H1 (cell line): ENCODE data around the gene LIN28A. TPM values are rescaled to one million over a fixed set of nuclear protein-coding genes. Genes with fewer than 3 reads are reported as not detected.
A peak's percentile ranks its signal among the peaks of the same experiment; 100 is the strongest.
"Not testable (repeated sequence)": the region's sequence is repeated elsewhere in the genome, so short reads cannot be mapped to it uniquely, and the experiment has no call there.

Source experiments
- CTCF ChIA-PET: fragments of 300-600 bp; sonication (Branson Sonifier 250); formaldehyde crosslinking; loops from one replicate; lab custom pipeline; 2021; ENCODE audit not compliant: partially characterized antibody; lab: Charles Lee
- POLR2A ChIA-PET: fragments of 300-600 bp; sonication (Branson Sonifier 250); formaldehyde crosslinking; loops from one replicate; lab custom pipeline; 2021; ENCODE audit warnings: inconsistent platforms; ENCODE audit not compliant: partially characterized antibody; lab: Charles Lee
- DNase-seq, 2 experiments: peaks; one replicate each; pipeline versions ENCODE4 v3.0.0 to v3.0.0-alpha.2; 2010 to 2022; ENCODE audit warnings: low spot score in 2 of 2, low read depth in 1 of 2, mixed read lengths in 1 of 2
- FAIRE-seq: peaks from 2 replicates; lab custom pipeline; 2011; peaks lifted over from hg19 to GRCh38; lab: Jason Lieb, UNC
- H2AFZ ChIP-seq: 2 replicates; pipeline ENCODE4 v1.8.1; 2012; ENCODE audit warnings: low read length, inconsistent platforms
- H2AK5ac ChIP-seq: 2 replicates; pipeline ENCODE4 v1.6.1; 2013; ENCODE audit warnings: low read depth, low read length
- H2BK120ac ChIP-seq: replicated peaks from 2 replicates; pipeline ENCODE3; 2013; ENCODE audit warnings: low read depth, low read length, inconsistent platforms
- H2BK12ac ChIP-seq: 2 replicates; pipeline ENCODE4 v1.6.1; 2013; ENCODE audit warnings: low read depth, low read length
- H2BK15ac ChIP-seq: 2 replicates; pipeline ENCODE4 v1.6.1; 2013; ENCODE audit warnings: low read length
- H2BK20ac ChIP-seq: 2 replicates; pipeline ENCODE4 v1.6.1; 2013; ENCODE audit warnings: low read length
- H2BK5ac ChIP-seq: 2 replicates; pipeline ENCODE4 v1.6.1; 2013; ENCODE audit warnings: low read depth, low read length
- H3K14ac ChIP-seq: 2 replicates; pipeline ENCODE4 v1.6.1; 2013; ENCODE audit warnings: inconsistent platforms; ENCODE audit not compliant: insufficient read length
- H3K18ac ChIP-seq: 2 replicates; pipeline ENCODE4 v1.6.1; 2013; ENCODE audit warnings: low read length; ENCODE audit errors: extremely low read depth
- H3K23ac ChIP-seq: 2 replicates; pipeline ENCODE4 v1.6.1; 2013; ENCODE audit warnings: inconsistent platforms; ENCODE audit not compliant: insufficient read length
- H3K23me2 ChIP-seq: 2 replicates; pipeline ENCODE4 v1.6.1; 2013; ENCODE audit warnings: low read depth, low read length
- H3K27ac ChIP-seq: 2 replicates; pipeline ENCODE4 v1.6.1; 2011; ENCODE audit warnings: low read depth, low read length, inconsistent platforms
- H3K27me3 ChIP-seq, 4 experiments: replicated peaks in 1 of 4; 1 replicate in 1 of 4; 2 replicates in 3 of 4; pipeline versions ENCODE4 v1.6.1 to v1.8.1; 2011 to 2013; ENCODE audit warnings: low read length in 3 of 4, mild to moderate bottlenecking in 3 of 4, inconsistent platforms in 2 of 4, mixed read lengths in 2 of 4, moderate library complexity in 1 of 4; ENCODE audit not compliant: control insufficient read depth in 3 of 4, insufficient read depth in 3 of 4; ENCODE audit errors: extremely low read depth in 1 of 4
- H3K36me3 ChIP-seq, 4 experiments: 2 replicates each; pipeline versions ENCODE4 v1.6.1 to v1.8.1; 2011 to 2013; ENCODE audit warnings: mild to moderate bottlenecking in 4 of 4, low read length in 3 of 4, moderate library complexity in 2 of 4, control low read depth in 1 of 4, inconsistent platforms in 1 of 4; ENCODE audit not compliant: insufficient read depth in 4 of 4, control insufficient read depth in 2 of 4
- H3K4ac ChIP-seq: replicated peaks from 2 replicates; pipeline ENCODE3; 2013; ENCODE audit warnings: low read length, low read depth, mixed read lengths, inconsistent platforms; ENCODE audit not compliant: insufficient read length
- H3K4me1 ChIP-seq, 4 experiments: replicated peaks in 1 of 4; 1 replicate in 1 of 4; 2 replicates in 3 of 4; pipeline versions ENCODE4 v1.6.1 to v1.8.1; 2011 to 2013; ENCODE audit warnings: low read length in 3 of 4, inconsistent platforms in 2 of 4, mixed read lengths in 1 of 4; ENCODE audit not compliant: insufficient read depth in 4 of 4, control insufficient read depth in 3 of 4
- H3K4me2 ChIP-seq, 2 experiments: 2 replicates each; pipeline versions ENCODE4 v1.6.1 to v1.8.1; 2011 to 2013; ENCODE audit warnings: low read depth in 2 of 2, low read length in 2 of 2, control low read depth in 1 of 2, inconsistent platforms in 1 of 2, mild to moderate bottlenecking in 1 of 2; ENCODE audit not compliant: insufficient read depth in 1 of 2
- H3K4me3 ChIP-seq, 4 experiments: fragments of 200-600, 300-600 bp in 1 of 4; sonication (generic), shearing (Covaris generic), sonication (Bioruptor Twin) in 1 of 4; 2 replicates each; pipeline versions ENCODE4 v1.5.1 to v1.8.1; 2011 to 2016; ENCODE audit warnings: low read length in 4 of 4, low read depth in 3 of 4, control low read depth in 2 of 4, inconsistent platforms in 2 of 4, mild to moderate bottlenecking in 2 of 4, mixed read lengths in 1 of 4, moderate library complexity in 1 of 4; ENCODE audit not compliant: insufficient read depth in 2 of 4; ENCODE audit errors: extremely low read depth in 1 of 4
- H3K56ac ChIP-seq: replicated peaks from 2 replicates; pipeline ENCODE3; 2013; ENCODE audit warnings: low read depth, mild to moderate bottlenecking, mixed read lengths, low read length, inconsistent platforms; ENCODE audit not compliant: insufficient read length
- H3K79me1 ChIP-seq: 2 replicates; pipeline ENCODE4 v1.6.1; 2013; ENCODE audit warnings: low read depth, low read length, control low read depth
- H3K79me2 ChIP-seq, 2 experiments: 2 replicates each; pipeline versions ENCODE4 v1.6.1 to v1.8.1; 2012 to 2013; ENCODE audit warnings: low read length in 2 of 2, mild to moderate bottlenecking in 2 of 2, inconsistent platforms in 1 of 2; ENCODE audit not compliant: insufficient read depth in 2 of 2, control insufficient read depth in 1 of 2
- H3K9ac ChIP-seq, 4 experiments: replicated peaks in 1 of 4; 1 replicate in 1 of 4; 2 replicates in 3 of 4; pipeline versions ENCODE4 v1.6.1 to v1.8.1; 2011 to 2013; ENCODE audit warnings: low read depth in 3 of 4, low read length in 3 of 4, control low read depth in 2 of 4, mild to moderate bottlenecking in 2 of 4, moderate library complexity in 2 of 4, inconsistent platforms in 1 of 4; ENCODE audit errors: extremely low read depth in 1 of 4
- H3K9me3 ChIP-seq, 2 experiments: 2 replicates each; pipeline versions ENCODE4 v1.6.1 to v1.8.1; 2012 to 2013; ENCODE audit warnings: mild to moderate bottlenecking in 2 of 2, moderate library complexity in 2 of 2, control low read depth in 1 of 2, inconsistent platforms in 1 of 2, low read depth in 1 of 2, low read length in 1 of 2, mixed read lengths in 1 of 2; ENCODE audit not compliant: insufficient read depth in 2 of 2
- H4K20me1 ChIP-seq, 2 experiments: replicated peaks in 1 of 2; 2 replicates each; pipeline versions ENCODE3 to v1.8.1; 2011 to 2013; ENCODE audit warnings: inconsistent platforms in 2 of 2, low read length in 2 of 2, mild to moderate bottlenecking in 1 of 2; ENCODE audit not compliant: insufficient read depth in 2 of 2, control insufficient read depth in 1 of 2
- H4K5ac ChIP-seq: 2 replicates; pipeline ENCODE4 v1.6.1; 2013; ENCODE audit warnings: low read length, low read depth, mixed read lengths, inconsistent platforms; ENCODE audit not compliant: insufficient read length
- H4K8ac ChIP-seq: 2 replicates; pipeline ENCODE4 v1.8.0; 2013; ENCODE audit warnings: mild to moderate bottlenecking, moderate library complexity, low read length, inconsistent platforms; ENCODE audit not compliant: insufficient read depth; ENCODE audit errors: extremely low read depth
- H4K91ac ChIP-seq: replicated peaks from 2 replicates; pipeline ENCODE3; 2013; ENCODE audit warnings: low read length, mixed read lengths, inconsistent platforms; ENCODE audit not compliant: insufficient read length
- CREB1 ChIP-seq: IDR thresholded peaks from 2 replicates; pipeline ENCODE4 v1.6.1; 2012; ENCODE audit warnings: inconsistent platforms
- WGBS, 2 experiments: shearing (Covaris generic) in 1 of 2; methylation state at CpG; one replicate each; pipeline versions ENCODE4 v1.1.6 to v1.1.7; 2013 to 2015; ENCODE audit warnings: low lambda C conversion rate in 2 of 2, mixed read lengths in 2 of 2, inconsistent platforms in 1 of 2, low coverage in 1 of 2, missing lambda C conversion rate in 1 of 2; ENCODE audit not compliant: insufficient replicate concordance in 2 of 2, insufficient coverage in 1 of 2, insufficient read length in 1 of 2; ENCODE audit errors: extremely low coverage in 1 of 2, missing lambda C conversion rate in 1 of 2; 5-methylcytosine and 5-hydroxymethylcytosine counted together
- polyA plus RNA-seq, 7 experiments: library from polyadenylated mRNA; depleted of rRNA in 3 of 7; stranded (reverse) in 5 of 7; unstranded in 2 of 7; fragments of >200 nt in 5 of 7; fragments of 200-250 nt in 2 of 7; gene quantifications; 1 replicate in 5 of 7; 2 replicates in 1 of 7; 4 replicates in 1 of 7; pipeline versions ENCODE4 v1.2.1 to v1.2.3, GENCODE V29; 2011 to 2013; ENCODE audit warnings: missing spikeins in 2 of 7, mixed read lengths in 2 of 7
- total RNA-seq: library from RNA; stranded (reverse); fragmentation: NEBNext Ultra II Directional; extraction: Animal tissue kit (Norgen Biotek cat#: 25700); gene quantifications from 2 replicates; pipeline ENCODE4 v1.2.1, GENCODE V29; 2021

Gene LIN28A
- total and polyA plus RNA-seq, 2 of the 8 experiments (the other 6 are each of a cell fraction or from before 2014, with no cell fraction given): 403 to 1,486 TPM

GRCh38 chr1:26374361-26374760 lies 36.3 kb upstream of the LIN28A start:
- H2BK5ac ChIP-seq, H3K79me1 ChIP-seq, H3K27ac ChIP-seq, H3K4me3 ChIP-seq, H4K5ac ChIP-seq, H3K4me1 ChIP-seq, H3K14ac ChIP-seq, H3K9me3 ChIP-seq, H3K27me3 ChIP-seq, H3K18ac ChIP-seq, H3K23me2 ChIP-seq, H2BK120ac ChIP-seq, H3K56ac ChIP-seq, H3K23ac ChIP-seq, H4K20me1 ChIP-seq, H4K91ac ChIP-seq, H3K4ac ChIP-seq, H3K36me3 ChIP-seq, H3K9ac ChIP-seq, DNase-seq, H4K8ac ChIP-seq, H3K79me2 ChIP-seq, H2AFZ ChIP-seq, H2AK5ac ChIP-seq: not testable (repeated sequence)
- peak; percentile 85 for TF ChIP-seq CREB1
- peak; percentile 58 for FAIRE-seq
- Histone ChIP-seq H2BK12ac (peak overlapping the region; percentile 88; the same call in 1 of the 2 replicates), H3K4me2 (0 out of 4 replicates have a peak overlapping the region, but pooled peaks of 1 of the 2 experiments have one; percentile 15), H2BK15ac (0 out of 2 replicates have a peak overlapping the region, but pooled peaks have one; percentile 8), H2BK20ac (0 out of 2 replicates have a peak overlapping the region, but pooled peaks have one; percentile 23)
- ChIA-PET POLR2A (interaction anchor here (0.6 to 3.3 kb wide), 10 partner anchors 24 to 97 kb away, joined by 3 to 15 read pairs (median 4); partner anchors contain the start of genes HMGN2, LIN28A and SH3BGRL3), CTCF (interaction anchor here (0.6 to 7.9 kb wide), 13 partner anchors 10 to 188 kb away, joined by 3 to 79 read pairs (median 5); partner anchors contain the start of gene CEP85)
- WGBS, 2 experiments: 39% methylated on average over 2 of the region's 2 CpGs; no CpG with 5 or more reads in 1 of the 2 experiments
